Middle frontal gyrus (tissue), 1 donor: ENCODE results near the gene PRMT7.
"Not testable (repeated sequence)": the region's sequence is repeated elsewhere in the genome, so short reads cannot be mapped to it uniquely, and the experiment has no call there.

Experiments used
- DNase-seq: peaks from one replicate; pipeline ENCODE4 v3.0.0-alpha.2; 2015; ENCODE audit warnings: low spot score; ENCODE audit errors: extremely low spot score

The PRMT7 gene

GRCh38 chr16:68283346-68283745 lies 27.5 kb upstream of the PRMT7 start:
- no peak for DNase-seq

DNA sequence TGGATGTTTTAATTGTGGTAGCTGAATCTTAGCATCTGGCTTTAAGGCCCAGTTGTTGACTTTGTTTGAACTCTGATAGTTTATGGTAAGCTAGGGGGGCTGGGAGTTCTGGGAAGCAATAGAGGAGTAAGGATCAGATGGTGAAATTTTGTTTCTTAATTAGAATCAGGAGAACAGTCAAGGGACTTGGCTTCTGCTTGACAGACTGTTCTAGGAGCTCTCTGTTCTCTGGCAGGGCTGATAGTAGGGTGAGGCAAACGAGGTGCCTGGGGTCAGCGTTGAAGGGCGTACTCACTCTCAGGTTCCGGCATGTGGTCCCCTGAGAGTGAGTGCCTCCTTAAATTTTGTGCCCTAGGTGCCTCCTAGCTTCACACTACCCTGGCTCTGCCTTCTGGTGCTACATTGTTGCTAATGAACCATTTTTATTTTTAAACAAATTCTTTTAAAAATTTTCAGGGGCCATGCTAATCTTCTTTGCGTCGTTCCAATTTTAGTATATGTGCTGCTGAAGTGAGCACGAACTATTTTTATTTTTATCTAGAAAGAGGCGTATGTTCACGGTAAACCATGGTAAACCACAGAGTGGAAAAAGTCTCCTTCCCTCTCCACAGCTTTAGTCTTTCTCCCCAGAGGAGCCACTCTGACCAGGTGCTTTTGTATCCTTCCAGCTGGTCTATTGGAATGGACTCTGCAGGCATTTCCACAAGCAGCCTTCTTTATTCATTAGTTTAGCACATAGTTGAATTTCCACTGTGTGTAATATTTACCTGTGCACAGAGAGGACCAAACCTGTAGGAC lies 26.8 kb upstream of the PRMT7 start:
- no peak for DNase-seq

- DNase-seq: no peak
Observed at GRCh38 chr16:68284847-68285246, 26.0 kb upstream of the PRMT7 start.

DNA sequence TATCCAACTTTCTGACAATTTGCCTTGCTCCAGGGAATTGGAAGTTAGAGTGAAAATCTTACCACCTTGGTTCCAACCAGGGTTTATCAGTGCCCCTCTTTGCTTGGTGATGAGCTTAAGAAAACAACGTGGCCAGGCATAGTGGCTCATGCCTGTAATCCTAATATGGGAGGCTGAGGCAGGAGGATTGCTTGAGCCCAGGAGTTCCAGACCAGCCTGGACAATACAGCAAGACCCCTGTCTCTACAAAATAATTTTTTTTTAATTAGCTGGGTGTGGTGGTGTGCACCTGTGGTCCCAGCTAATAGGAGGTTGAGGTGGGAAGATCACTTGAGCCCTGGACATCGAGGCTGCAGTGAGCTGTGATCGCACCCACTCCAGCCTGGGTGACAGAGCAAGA lies 25.1 kb upstream of the PRMT7 start:
- DNase-seq: no peak

GRCh38 chr16:68286153-68287074 lies 24.4 kb upstream of the PRMT7 start:
- DNase-seq: no peak

DNA sequence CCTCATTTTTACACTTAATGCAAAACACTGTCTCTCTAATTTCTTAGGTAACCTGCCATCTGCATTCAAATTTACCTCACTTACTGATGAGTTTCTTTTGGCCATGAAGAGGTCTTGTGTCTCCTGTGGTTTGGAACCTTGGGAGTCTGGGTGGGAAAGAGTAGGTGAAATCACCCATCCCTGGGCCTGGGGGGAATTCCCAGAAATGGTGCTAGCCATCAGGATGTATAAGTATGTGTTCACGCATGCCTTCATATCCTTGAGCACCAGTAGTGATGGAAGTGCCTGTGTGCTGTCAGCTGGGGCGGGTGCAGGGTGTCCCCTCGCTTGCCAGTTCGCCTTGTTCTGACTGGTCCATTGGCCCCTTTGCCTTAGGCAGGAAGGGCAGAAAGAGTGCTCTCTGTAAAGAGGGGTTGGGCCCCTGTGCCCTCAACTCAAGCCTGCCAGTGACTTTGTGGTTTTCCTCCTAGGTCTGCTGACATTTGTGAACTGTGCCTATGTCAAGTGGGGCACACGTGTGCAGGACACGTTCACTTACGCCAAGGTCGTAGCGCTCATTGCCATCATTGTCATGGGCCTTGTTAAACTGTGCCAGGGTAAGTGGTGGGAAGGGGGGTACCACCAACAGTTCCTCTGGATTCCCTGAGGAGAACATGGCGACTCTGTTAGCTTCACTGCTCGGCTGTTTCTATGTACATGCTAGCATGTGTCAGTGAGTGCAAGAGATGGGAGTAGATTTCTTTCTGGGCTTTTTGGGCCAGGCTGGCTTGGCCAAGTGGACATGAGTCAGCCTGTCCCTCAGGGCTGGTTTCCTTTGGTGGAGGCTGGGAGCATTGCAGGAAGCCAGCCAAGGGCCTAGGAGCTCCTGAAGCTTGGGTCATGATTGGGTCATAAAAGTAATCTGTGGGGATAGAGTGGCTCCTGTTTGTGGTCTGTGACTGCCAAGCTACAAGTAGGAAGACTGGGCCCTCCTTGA lies 23.3 kb upstream of the PRMT7 start:
- DNase-seq: no peak

DNA sequence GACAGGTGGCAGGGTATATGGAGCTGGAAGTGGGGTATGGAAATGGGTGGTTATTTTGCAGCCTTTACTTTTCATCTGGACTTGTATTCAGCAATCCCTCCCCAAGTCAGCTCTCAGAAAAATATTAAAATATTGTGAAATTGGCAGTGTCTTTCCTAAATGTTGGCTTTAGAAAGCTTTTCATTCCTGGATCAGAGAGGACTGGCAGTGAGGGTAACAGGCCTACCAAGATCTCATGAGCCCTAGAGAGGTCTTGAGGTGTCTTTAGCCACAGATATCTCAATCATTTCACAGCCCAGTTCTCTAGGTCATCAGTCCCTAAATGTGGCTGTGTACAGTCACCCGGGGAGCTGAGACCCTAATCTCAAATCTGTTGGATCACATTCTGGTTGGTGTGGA lies 22.6 kb upstream of the PRMT7 start:
- no peak for DNase-seq

DNA sequence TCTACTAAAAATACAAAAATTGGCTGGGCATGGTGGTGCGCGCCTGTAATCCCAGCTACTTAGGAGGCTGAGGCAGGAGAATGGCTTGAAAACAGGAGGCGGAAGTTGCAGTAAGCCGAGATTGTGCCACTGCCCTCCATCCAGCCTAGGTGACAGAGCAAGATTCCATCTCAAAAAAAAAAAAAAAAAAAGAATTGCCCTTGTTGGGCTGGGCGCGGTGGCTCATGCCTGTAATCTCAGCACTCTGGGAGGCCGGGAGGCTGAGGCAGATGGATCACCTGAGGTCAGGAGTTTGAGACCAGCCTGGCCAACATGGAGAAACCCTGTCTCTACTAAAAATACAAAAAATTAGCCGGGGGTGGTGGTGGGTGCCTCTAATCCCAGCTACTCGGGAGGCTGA lies 22.0 kb upstream of the PRMT7 start:
- not testable (repeated sequence) for DNase-seq

- DNase-seq: no peak
Observed at GRCh38 chr16:68289202-68289601, 21.6 kb upstream of the PRMT7 start.

GRCh38 chr16:68289621-68290329 lies 21.0 kb upstream of the PRMT7 start:
- no peak for DNase-seq

GRCh38 chr16:68290450-68290849 lies 20.4 kb upstream of the PRMT7 start:
- no peak for DNase-seq

DNA sequence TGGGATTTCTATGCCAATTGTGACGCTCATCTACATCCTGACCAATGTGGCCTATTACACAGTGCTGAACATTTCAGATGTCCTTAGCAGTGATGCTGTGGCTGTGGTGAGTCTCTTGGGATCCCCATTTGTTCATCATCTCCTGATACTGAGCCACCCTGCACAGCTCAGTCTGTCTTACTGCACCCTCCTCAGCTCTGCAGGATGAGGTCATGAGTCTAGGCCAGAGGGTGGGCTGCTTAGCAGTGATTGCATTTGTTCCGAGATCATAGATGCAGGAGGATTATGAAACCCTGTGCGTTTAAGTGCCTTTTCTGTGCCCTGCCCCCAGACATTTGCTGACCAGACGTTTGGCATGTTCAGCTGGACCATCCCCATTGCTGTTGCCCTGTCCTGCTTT lies 19.6 kb upstream of the PRMT7 start:
- no peak for DNase-seq

DNA sequence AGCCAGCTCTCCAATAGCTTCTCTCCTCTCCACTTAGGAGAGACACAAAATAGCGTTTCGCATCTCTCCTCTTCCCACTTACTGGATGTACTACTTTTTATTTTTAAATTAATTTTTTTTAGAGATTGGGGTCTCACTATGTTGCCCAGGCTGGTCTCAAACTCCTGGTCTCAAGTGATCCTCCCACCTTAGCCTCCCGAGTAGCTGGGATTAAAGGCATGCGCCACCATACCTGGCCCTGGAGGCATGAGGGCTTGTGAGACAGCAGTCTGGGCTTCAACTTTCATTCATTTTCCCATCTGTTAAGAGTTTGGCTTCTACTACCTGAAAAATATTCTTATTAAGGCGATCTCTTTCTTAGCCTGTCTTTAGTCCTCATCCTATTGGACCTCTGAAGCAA lies 18.4 kb upstream of the PRMT7 start:
- DNase-seq: no peak

DNA sequence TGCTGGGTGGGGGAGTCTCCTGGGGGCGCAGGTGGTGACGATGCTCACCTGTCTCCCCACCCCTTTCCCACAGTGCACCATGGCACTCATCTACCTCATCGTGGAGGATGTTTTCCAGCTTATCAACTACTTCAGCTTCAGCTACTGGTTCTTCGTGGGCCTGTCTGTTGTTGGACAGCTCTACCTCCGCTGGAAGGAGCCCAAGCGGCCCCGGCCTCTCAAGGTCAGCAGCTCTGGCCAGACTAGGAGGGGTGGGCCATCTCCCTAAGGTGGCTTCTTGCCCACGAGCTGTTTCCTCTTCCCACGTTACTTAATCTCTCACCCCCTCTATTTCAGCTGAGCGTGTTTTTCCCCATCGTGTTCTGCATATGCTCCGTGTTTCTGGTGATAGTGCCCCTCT lies 14.5 kb upstream of the PRMT7 start:
- DNase-seq: no peak

DNA sequence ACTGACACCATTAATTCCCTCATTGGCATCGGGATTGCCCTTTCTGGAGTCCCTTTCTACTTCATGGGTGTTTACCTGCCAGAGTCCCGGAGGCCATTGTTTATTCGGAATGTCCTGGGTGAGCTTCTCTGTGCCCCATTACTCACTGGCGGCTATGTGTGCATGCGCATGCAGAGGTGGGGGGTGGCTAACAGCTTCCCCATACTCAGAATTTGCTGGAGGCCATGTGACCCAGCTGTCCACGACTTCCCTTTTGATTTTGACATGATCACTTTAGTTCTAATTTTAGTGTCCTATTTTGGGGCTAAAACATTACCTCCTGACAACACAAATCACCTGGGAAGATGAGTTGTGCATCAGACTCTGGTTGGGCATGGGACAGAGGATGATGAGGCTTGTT lies 14.1 kb upstream of the PRMT7 start:
- DNase-seq: no peak

- no peak for DNase-seq
Observed at GRCh38 chr16:68297908-68298307, 12.9 kb upstream of the PRMT7 start.

GRCh38 chr16:68298312-68298711 lies 12.5 kb upstream of the PRMT7 start:
- no peak for DNase-seq

GRCh38 chr16:68298907-68299561 lies 11.8 kb upstream of the PRMT7 start:
- no peak for DNase-seq

- no peak for DNase-seq
Observed at GRCh38 chr16:68299571-68300453, 11.0 kb upstream of the PRMT7 start.
